ENCODE data around the gene C5orf24.
"Not testable (repeated sequence)": the region's sequence is repeated elsewhere in the genome, so short reads cannot be mapped to it uniquely, and the experiment has no call there.

C5orf24 gene

DNA sequence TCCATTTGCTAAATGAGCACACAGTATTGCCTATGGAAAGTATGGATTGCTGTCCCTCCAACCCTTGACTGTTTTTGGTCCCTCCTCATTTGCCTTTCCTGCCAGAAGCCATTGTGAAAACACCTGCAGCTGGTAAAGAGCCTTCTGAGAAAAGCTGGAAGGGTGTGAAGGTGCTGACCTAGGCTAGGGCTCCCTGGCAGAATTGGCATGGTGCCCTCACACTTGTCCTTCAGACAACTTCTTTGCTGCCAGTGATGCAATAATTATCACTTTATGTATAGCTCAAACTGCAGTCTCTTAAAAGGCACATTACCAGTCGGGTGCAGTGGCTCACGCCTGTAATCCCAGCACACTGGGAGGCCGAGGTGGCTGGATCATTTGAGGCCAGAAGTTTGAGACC lies 32.6 kb downstream of the C5orf24 start:
- TF ChIP-seq, protein P1, sequence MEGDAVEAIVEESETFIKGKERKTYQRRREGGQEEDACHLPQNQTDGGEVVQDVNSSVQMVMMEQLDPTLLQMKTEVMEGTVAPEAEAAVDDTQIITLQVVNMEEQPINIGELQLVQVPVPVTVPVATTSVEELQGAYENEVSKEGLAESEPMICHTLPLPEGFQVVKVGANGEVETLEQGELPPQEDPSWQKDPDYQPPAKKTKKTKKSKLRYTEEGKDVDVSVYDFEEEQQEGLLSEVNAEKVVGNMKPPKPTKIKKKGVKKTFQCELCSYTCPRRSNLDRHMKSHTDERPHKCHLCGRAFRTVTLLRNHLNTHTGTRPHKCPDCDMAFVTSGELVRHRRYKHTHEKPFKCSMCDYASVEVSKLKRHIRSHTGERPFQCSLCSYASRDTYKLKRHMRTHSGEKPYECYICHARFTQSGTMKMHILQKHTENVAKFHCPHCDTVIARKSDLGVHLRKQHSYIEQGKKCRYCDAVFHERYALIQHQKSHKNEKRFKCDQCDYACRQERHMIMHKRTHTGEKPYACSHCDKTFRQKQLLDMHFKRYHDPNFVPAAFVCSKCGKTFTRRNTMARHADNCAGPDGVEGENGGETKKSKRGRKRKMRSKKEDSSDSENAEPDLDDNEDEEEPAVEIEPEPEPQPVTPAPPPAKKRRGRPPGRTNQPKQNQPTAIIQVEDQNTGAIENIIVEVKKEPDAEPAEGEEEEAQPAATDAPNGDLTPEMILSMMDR (IDR thresholded peaks at IDR 0.05; ENCODE audit: low read depth, low read length, missing control alignments): no peak
- H3K4me3 ChIP-seq (ENCODE audit: low read depth, low read length): no peak overlapping the region
- no peak for DNase-seq (ENCODE audit: low read depth)

DNA sequence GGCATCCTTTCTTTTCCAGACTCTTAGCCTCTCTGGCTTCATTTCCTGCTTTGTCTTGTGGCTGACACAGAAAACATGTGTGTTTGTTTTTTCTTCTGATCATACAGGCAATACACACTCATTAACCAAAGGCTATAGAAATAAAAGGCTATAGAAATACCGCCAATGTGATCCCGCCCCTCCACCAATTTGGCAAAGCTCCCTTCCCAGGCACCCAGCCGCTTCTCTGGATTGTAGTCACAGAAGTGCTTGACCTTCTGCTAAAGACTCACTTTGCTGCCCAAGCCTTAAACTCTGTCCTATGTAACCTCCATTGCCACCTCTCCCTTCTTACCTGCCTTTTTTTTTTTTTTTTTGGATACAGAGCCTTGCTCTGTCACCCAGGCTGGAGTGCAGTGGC lies 33.7 kb downstream of the C5orf24 start:
- no peak overlapping the region for H3K4me3 ChIP-seq (ENCODE audit: low read depth, low read length)

DNA sequence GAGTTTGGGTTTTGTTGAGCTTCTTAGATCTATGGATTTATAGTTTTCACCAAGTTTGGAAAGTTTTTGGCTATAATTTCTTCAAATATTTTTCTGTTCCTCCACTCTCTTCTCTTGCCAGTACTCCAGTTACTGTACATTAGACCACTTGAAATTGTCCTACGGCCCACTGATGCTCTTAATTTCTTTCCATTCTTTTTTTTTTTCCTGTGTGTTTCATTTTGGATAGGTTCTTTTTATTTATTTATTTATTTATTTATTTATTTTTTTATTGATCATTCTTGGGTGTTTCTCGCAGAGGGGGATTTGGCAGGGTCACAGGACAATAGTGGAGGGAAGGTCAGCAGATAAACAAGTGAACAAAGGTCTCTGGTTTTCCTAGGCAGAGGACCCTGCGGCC lies 35.2 kb downstream of the C5orf24 start:
- DNase-seq (ENCODE audit: low read depth): not testable (repeated sequence)

More for the DNA sequence above, 33.7 kb downstream of the C5orf24 start:
- TF ChIP-seq, protein P1 (IDR thresholded peaks at IDR 0.05; ENCODE audit: low read depth, low read length, missing control alignments): no peak
- DNase-seq (ENCODE audit: low read depth): no peak

DNA sequence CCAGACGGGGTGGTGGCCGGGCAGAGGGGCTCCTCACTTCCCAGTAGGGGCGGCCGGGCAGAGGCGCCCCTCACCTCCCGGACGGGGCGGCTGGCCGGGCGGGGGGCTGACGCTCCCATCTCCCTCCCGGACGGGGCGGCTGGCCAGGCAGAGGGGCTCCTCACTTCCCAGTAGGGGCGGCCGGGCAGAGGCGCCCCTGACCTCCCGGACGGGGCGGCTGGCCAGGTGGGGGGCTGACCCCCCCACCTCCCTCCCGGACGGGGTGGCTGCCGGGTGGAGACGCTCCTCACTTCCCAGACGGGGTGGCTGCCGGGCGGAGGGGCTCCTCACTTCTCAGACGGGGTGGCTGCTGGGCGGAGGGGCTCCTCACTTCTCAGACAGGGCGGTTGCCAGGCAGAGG lies 35.9 kb downstream of the C5orf24 start:
- not testable (repeated sequence) for H3K4me3 ChIP-seq (ENCODE audit: low read depth, low read length); DNase-seq (ENCODE audit: low read depth)

More for the DNA sequence above, 35.2 kb downstream of the C5orf24 start:
- H3K4me3 ChIP-seq (ENCODE audit: low read depth, low read length): not testable (repeated sequence)

DNA sequence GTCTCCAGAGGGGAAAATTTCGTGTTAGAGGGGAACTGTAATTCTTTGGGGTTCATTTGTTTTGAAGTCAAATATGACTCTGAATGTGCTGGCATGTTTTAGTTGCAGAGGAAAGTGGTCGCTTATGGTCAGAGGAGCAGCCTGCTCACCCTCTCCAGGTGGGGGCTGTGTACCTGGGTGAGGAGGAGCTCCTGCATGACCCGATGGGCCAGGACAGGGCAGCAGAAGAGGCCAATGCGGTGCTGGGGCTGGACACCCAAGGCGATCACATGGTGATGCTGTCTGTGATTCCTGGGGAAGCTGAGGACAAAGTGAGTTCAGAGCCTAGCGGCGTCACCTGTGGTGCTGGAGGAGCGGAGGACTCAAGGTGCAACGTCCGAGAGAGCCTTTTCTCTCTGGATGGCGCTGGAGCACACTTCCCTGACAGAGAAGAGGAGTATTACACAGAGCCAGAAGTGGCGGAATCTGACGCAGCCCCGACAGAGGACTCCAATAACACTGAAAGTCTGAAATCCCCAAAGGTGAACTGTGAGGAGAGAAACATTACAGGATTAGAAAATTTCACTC lies 41.9 kb downstream of the C5orf24 start:
- TF ChIP-seq, protein P1 (IDR thresholded peaks at IDR 0.05; ENCODE audit: low read depth, low read length, missing control alignments): no peak
- DNase-seq (ENCODE audit: low read depth): no peak
- no peak overlapping the region for H3K4me3 ChIP-seq (ENCODE audit: low read depth, low read length)

DNA sequence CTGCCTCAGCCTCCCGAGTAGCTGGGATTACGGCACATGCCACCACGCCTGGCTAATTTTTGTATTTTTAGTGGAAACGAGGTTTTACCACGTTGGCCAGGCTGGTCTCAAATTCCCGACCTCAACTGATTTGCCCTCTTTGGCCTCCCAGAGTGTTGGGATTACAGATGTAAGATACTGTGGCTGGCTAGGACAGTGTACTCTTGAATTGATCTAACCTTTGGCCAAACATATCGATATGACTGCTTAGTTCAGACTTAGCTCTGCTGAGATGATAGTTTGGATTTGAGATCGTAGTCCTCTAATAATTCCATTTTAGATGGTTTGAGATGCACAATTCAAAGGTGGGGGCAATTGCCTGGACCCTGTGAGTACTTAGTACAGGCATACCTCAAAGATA lies 43.6 kb downstream of the C5orf24 start:
- DNase-seq (ENCODE audit: low read depth): no peak
- TF ChIP-seq, protein P1 (IDR thresholded peaks at IDR 0.05; ENCODE audit: low read depth, low read length, missing control alignments): no peak
- H3K4me3 ChIP-seq (ENCODE audit: low read depth, low read length): no peak overlapping the region

DNA sequence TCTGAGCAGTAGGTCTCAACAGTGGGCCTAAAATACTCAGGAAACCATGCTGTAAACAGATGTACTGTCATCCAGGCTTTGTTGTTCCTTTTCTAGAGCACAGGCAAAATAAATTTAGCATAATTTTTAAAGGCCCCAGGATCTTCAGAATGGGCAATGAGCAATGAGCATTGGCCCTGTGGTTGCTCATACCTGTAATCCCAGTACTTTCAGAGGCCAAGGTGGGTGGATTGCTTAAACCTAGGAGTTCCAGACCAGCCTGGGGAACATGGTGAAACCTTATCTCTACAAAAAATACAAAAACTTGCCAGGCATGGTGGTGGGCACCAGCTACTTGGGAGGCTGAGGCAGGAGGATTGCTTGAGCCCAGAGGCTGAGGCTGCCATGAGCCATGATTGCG lies 45.7 kb downstream of the C5orf24 start:
- DNase-seq (ENCODE audit: low read depth): no peak
- TF ChIP-seq, protein P1 (IDR thresholded peaks at IDR 0.05; ENCODE audit: low read depth, low read length, missing control alignments): no peak
- no peak overlapping the region for H3K4me3 ChIP-seq (ENCODE audit: low read depth, low read length)

DNA sequence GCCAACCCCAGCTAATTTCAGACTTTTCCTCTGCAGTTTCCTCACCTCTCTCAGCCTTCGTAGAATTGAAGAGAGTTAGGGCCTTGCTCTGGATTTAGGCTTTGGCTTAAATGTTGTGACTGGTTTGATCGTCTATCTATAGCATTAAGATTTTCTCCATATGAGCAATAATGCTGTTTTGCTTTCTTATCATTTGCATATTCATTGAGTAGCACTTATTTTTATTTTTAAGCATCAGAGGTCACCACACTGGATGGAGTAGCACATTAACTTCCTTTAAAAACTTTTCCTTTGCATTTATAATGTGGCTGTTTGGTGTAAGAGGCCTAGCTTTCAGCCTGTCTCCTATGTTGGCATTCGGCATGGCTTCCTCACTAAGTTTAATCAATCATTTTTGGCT lies 46.5 kb downstream of the C5orf24 start:
- TF ChIP-seq, protein P1 (IDR thresholded peaks at IDR 0.05; ENCODE audit: low read depth, low read length, missing control alignments): no peak
- no peak overlapping the region for H3K4me3 ChIP-seq (ENCODE audit: low read depth, low read length)

More for the DNA sequence above, 46.5 kb downstream of the C5orf24 start:
- no peak for DNase-seq (ENCODE audit: low read depth)
